RKO (cell line): ENCODE measurements around the gene MMAB.

ENCODE experiments used
- DNase-seq: peaks from one replicate; pipeline ENCODE4 v3.0.0-alpha.2; 2016; ENCODE audit warnings: low spot score

MMAB gene

DNA sequence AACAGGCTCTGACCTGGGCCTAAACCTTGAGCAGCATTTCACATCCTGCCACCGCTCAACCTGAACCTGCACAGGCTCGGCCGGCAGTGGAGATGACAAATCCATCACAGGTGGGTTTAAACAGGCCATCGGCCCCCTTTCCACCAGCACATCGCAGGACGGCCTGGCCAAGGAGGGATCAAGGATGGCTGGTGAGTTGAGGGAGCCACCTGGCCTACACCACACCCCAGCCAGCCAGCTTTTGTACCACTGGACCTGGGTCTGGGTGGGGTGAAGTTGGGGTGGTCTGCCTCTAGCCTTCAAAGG is 14.2 kb downstream of the MMAB start:
- DNase-seq = no peak

GRCh38 chr12:109558374-109559199 is 14.7 kb downstream of the MMAB start:
- DNase-seq = no peak

DNA sequence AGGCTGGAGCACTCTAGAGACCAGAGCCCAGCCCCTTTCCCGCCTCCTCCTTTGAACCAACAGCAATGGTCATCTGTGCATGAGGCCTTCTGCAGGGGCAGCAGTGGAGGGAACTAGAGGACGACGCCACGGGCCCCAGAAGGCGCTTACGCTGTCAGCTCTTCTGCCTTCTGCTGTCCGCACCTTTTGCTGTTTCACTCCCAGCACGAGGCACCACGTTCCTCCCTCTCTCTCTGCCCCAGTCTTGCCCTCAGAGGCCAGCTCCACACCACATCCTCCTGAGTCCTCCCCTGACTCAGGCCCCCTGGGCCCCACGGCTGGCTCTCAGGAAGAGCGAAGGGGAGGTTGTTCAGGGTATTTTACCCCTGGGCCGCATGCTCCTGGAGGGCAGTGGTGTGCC is 15.5 kb downstream of the MMAB start:
- DNase-seq = no peak

- no peak for DNase-seq
Observed at GRCh38 chr12:109557200-109557599, 16.1 kb downstream of the MMAB start.

DNA sequence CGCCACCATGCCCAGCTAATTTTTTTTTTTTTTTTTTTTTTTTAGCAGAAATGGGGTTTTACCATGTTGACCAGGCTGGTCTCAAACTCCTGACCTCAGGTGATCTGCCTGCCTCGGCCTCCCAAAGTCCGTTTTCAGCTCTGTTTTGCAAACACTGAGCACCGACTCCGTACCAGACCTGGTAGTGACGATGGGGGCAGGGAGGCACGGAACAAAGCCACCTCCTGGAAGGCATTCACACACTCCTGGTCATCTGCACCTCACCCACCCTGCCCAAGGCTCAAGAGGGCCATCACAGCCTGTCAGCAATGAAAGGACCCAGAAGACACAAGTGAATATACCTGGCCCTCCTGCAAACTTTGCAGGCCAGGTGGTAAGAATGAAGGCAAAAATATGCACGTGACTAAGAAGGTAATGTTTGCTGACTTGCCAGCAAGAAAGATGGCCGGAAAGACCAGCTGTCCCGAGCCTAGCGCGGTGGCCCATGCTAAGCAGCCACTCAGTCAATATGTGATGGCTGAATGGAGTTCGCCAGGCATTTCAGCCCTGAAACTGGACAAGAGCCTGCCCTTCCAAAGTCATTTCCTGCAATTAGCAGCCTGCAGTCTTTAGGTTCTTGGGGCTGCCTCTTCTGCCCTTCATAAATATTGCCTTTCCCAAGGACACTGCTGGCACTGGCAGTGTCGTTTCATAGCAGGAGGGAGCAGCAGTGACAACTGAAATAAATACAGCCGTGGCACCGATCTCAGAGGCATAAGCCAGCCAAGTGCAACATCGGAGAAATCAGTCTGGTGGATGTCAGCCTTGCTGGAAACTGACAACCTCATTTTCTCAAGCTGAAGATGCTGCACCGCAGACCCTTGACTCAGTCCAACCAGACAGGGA is 17.6 kb downstream of the MMAB start:
- no peak for DNase-seq

GRCh38 chr12:109554761-109555160 is 18.5 kb downstream of the MMAB start:
- no peak for DNase-seq

DNA sequence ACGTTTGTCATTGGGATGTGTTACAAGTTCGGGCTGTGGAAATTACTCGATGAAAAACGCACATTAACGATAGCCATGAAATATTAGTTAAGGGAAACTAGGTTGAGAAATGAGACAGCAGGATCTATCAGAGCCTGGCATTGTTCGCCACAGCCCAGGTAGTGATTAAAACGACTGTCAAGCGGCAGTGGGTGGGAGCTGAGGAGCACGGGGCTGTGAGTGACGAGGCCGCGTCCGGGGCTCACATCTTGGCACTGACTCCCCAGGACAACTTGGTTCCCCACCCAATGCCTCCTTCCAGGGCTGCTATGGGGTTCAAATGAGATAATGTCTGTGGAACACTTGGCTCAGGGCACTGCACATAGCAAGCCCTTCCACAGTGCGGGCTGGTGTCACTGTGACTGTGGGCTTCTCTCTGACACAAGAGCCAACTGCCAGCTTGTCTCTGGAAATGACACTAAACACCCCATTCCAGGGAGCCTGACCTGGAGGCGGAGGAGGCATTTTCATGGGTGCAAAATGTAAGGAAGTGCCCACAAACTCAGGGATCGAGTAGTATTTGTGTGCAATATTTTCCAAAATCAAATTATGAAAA is 19.3 kb downstream of the MMAB start:
- DNase-seq = no peak

- DNase-seq = no peak
Observed at GRCh38 chr12:109553483-109553882, 19.8 kb downstream of the MMAB start.

DNA sequence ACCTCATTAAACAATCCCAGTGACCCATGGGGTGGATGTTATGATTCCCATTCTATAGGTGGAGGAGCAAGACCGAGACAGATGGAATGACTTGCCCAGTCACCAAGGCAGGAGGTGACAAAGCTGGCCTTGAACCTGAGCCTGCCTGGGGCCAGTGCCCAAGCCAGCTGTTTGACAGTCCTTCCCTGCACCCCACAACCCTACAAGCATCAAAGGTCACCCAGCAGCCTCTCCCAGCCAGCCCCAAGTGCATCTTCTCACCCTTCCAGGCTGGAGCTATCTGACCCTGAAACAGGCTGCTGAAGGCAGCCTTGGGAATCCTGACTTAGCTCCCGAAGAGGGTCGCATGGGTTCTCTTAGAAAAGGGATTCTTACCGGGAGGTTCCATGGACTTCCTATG is 20.3 kb downstream of the MMAB start:
- no peak for DNase-seq

DNA sequence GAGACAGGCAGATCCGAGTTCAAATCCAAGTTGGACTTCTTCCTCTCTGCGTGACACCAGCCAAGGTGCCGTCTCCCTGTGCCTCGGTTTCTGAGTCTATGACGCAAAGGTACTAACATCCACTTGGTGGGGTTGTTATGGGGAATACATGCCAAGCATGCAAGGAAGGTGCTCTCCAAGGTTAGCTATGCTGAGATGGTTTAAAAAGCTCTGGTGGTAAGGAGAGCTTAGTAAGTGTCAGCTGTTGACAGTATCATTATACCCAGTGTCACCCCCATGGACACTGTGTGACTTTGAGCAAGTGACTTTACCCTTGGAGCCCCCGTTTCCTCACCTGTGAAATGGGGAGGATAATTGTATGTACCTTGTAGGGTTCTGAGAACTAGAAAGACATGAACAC is 22.2 kb downstream of the MMAB start:
- no peak for DNase-seq

DNA sequence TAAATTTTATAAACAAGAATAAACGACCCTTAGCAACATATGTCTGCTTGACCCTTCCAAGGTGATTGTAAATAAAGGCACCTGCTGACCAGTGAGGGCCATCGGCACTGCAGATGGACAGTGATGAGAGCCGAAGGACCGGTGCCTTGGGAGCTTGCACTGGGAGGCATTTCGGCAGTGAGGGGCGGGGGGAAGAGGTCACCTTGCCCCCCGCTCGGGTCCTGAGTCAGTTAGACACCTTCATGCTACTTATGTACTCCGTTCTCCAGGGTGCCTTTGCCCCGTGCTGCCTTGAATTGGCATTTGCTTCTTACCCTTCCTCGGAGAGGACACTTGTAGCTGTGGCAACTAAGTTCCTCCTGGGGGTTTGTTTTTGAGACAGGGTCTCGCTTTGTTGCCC is 23.0 kb downstream of the MMAB start:
- no peak for DNase-seq

- DNase-seq = no peak
Observed at GRCh38 chr12:109549613-109550270, 23.6 kb downstream of the MMAB start.

GRCh38 chr12:109548258-109548657 is 25.0 kb downstream of the MMAB start:
- DNase-seq = no peak

GRCh38 chr12:109547286-109547685 is 26.0 kb downstream of the MMAB start:
- DNase-seq = no peak

DNA sequence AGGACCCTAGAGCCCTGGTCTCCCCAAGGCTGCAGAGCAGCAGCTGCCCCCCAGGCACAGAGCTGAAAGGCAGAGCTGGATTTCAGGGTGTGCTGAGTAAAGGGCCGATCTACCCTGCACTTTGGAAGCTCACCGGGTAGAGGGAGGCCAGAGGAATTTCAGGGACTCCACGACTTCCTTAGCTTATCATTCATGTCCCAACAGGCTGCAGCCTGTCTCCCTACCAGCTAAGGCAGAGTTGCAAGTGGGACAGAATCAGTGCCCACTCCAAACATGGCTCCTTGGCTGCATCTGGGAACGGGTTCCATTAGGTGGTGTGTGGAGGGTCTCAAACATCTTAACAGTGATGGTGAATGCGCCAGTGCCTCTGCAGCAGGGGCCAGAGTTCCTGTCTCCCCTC is 27.5 kb downstream of the MMAB start:
- DNase-seq = no peak

- no peak for DNase-seq
Observed at GRCh38 chr12:109544955-109545531, 28.3 kb downstream of the MMAB start.

DNA sequence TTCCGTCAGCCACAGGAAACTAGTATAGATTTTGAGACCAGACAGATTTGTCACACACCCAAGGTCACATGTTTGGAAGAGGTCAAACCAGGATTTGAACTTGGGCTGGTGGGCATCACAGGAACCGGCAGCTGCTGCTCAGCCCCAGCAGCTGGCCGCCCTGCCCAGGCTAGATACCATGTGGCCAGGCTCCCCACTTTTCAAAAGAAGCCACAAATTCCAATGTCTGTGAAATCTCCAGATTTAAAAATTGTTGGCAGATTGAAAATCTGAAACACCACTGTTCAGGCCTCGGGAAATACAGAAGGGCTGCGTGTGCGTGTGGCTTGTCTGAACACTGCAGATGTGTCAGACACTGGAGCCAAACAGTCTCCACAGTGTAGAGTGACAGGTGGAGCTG is 30.4 kb downstream of the MMAB start:
- no peak for DNase-seq

- DNase-seq = peak; percentile 68
Observed at GRCh38 chr12:109542014-109542413, 31.3 kb downstream of the MMAB start.

- no peak for DNase-seq
Observed at GRCh38 chr12:109541413-109541726, 31.9 kb downstream of the MMAB start.

GRCh38 chr12:109540526-109541412 is 32.5 kb downstream of the MMAB start:
- no peak for DNase-seq

DNA sequence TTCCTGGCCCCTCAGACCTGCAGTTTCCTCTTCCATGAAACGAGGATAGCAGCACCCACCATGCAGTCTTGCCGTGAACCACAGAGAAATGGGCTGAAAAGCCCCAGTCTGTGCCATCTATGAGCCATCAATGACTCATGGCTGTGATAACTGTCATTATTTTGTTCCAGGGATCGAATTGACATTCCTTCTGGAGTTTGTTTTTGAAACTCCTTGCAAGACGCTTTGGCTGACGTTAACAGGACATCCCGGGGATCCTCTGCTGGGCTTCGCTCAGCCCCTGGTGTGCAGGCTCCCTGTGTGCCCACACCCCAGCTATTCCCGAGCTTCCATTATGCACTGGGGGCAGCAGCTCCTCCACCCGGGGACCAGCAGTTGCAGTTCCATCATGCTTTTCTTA is 33.8 kb downstream of the MMAB start:
- no peak for DNase-seq
